K562 (cell line): Measurements from ENCODE around the gene GPR21. TPM values are rescaled to one million over a fixed set of nuclear protein-coding genes. Genes with fewer than 3 reads are reported as not detected.

Experiments used
- ATAC-seq: fragments of 200-7000 bp; cut with Tn5 transposase; 3 replicates; pipeline ENCODE4 v1.9.1; 2020; ENCODE audit warnings: moderate library complexity
- BruUV-seq: library from RNA; stranded (reverse); fragments of 400-500 nt; replicated peaks from 2 replicates; lab custom pipeline; 2021; lab: Mats Ljungman, UMichigan
- CTCF ChIA-PET: fragments of 300-600 bp; formaldehyde crosslinking; extraction: SDS; loops from one replicate; lab custom pipeline; 2021; ENCODE audit warnings: low intra/inter-chr PET ratio; lab: Yijun Ruan, JAX
- POLR2A ChIA-PET: fragments of 300-600, 350-650 bp; sonication (Branson Sonifier 250); formaldehyde crosslinking; extraction: SDS; loops from one replicate; lab custom pipeline; 2021; ENCODE audit warnings: antibody characterized with exemption, inconsistent platforms; lab: Yijun Ruan, JAX
- DNase-seq, 4 experiments: peaks; one replicate each; pipeline versions ENCODE4 v3.0.0 to v3.0.0-alpha.2; 2011 to 2018; ENCODE audit warnings: low spot score in 3 of 4, mixed read lengths in 3 of 4; ENCODE audit errors: extremely low read depth in 1 of 4
- FAIRE-seq: peaks from 2 replicates; lab custom pipeline; 2011; peaks lifted over from hg19 to GRCh38; lab: Jason Lieb, UNC
- H2AFZ ChIP-seq: 2 replicates; pipeline ENCODE4 v1.6.0; 2011; ENCODE audit warnings: low read depth, low read length, control low read depth, inconsistent platforms
- H3K27ac ChIP-seq: fragments of 200-600 bp; 3 replicates; pipeline ENCODE4 v1.8.0; 2011; ENCODE audit warnings: low read depth, mild to moderate bottlenecking, control low read depth, inconsistent platforms, low read length, moderate library complexity, mixed read lengths; ENCODE audit errors: extremely low read depth
- H3K27me3 ChIP-seq, 2 experiments: fragments of 300-600 bp in 1 of 2; 2 replicates in 1 of 2; 3 replicates in 1 of 2; pipeline versions ENCODE4 v1.6.0 to v1.8.0; 2011; ENCODE audit warnings: inconsistent platforms in 2 of 2, low read length in 2 of 2, mild to moderate bottlenecking in 1 of 2, mixed read lengths in 1 of 2, moderate library complexity in 1 of 2; ENCODE audit not compliant: control insufficient read depth in 2 of 2, insufficient read depth in 2 of 2
- H3K36me3 ChIP-seq: fragments of 300-600 bp; 3 replicates; pipeline ENCODE4 v1.8.0; 2011; ENCODE audit warnings: mild to moderate bottlenecking, low read length, inconsistent platforms; ENCODE audit not compliant: control insufficient read depth, insufficient read depth
- H3K4me1 ChIP-seq, 2 experiments: fragments of 200-600 bp in 1 of 2; replicated peaks in 1 of 2; 2 replicates in 1 of 2; 3 replicates in 1 of 2; pipeline versions ENCODE4 v1.5.1 to v1.8.0; 2011; ENCODE audit warnings: inconsistent platforms in 2 of 2, low read length in 2 of 2, mild to moderate bottlenecking in 1 of 2, mixed read lengths in 1 of 2, moderate library complexity in 1 of 2; ENCODE audit not compliant: control insufficient read depth in 2 of 2, insufficient read depth in 2 of 2
- H3K4me2 ChIP-seq: 2 replicates; pipeline ENCODE4 v1.6.1; 2011; ENCODE audit warnings: low read length, control low read depth, inconsistent platforms, mixed read lengths; ENCODE audit not compliant: insufficient read depth
- H3K4me3 ChIP-seq: fragments of 200-600 bp; sonication (generic), shearing (Covaris generic); 2 replicates; pipeline ENCODE4 v1.5.1; 2016; ENCODE audit warnings: control low read depth, inconsistent platforms
- H3K79me2 ChIP-seq: fragments of 200-600 bp; 3 replicates; pipeline ENCODE4 v1.8.0; 2011; ENCODE audit warnings: low read length, inconsistent platforms; ENCODE audit not compliant: control insufficient read depth, insufficient read depth
- H3K9ac ChIP-seq, 2 experiments: 2 replicates each; pipeline versions ENCODE4 v1.6.0 to v1.6.1; 2011; ENCODE audit warnings: low read depth in 2 of 2, low read length in 2 of 2, control low read depth in 1 of 2, inconsistent platforms in 1 of 2, mild to moderate bottlenecking in 1 of 2, mixed read lengths in 1 of 2; ENCODE audit not compliant: insufficient read depth in 1 of 2
- H3K9me1 ChIP-seq: one replicate; pipeline ENCODE4 v1.6.0; 2011; ENCODE audit warnings: inconsistent platforms, mild to moderate bottlenecking, low read length, moderate library complexity; ENCODE audit not compliant: control insufficient read depth, insufficient read depth
- H3K9me3 ChIP-seq: replicated peaks from 2 replicates; pipeline ENCODE4 v1.5.1; 2011; ENCODE audit warnings: low read depth, low read length, inconsistent platforms; ENCODE audit not compliant: control insufficient read depth, insufficient read depth
- H4K20me1 ChIP-seq: replicated peaks from 2 replicates; pipeline ENCODE4 v1.6.1; 2011; ENCODE audit warnings: low read length, inconsistent platforms, mixed read lengths; ENCODE audit not compliant: control insufficient read depth, insufficient read depth
- BRD9 ChIP-seq: fragments of 450-650 bp; IDR thresholded peaks from 2 replicates; pipeline ENCODE4 v1.6.1; 2018; ENCODE audit warnings: low read depth; ENCODE audit not compliant: partially characterized antibody
- CGGBP1 ChIP-seq: fragments of 250-450 bp; sonication (Bioruptor Pico); IDR thresholded peaks from 2 replicates; pipeline ENCODE4 v1.9.0; 2021; ENCODE audit warnings: mild to moderate bottlenecking
- CREBBP ChIP-seq: IDR thresholded peaks from one replicate; pipeline ENCODE4 v1.6.1; 2012; ENCODE audit warnings: low read depth, mild to moderate bottlenecking, control low read depth, inconsistent platforms, low read length
- KAT8 ChIP-seq: fragments of 450-650 bp; IDR thresholded peaks from 2 replicates; pipeline ENCODE4 v1.6.1; 2016; ENCODE audit warnings: low read depth, mild to moderate bottlenecking
- MEIS2 ChIP-seq: fragments of 450-650 bp; IDR thresholded peaks from 2 replicates; pipeline ENCODE4 v1.6.1; 2014; ENCODE audit warnings: mild to moderate bottlenecking; ENCODE audit not compliant: partially characterized antibody
- NR2C1 ChIP-seq, 2 experiments: fragments of 450-650 bp; IDR thresholded peaks; 2 replicates each; pipeline ENCODE4 v1.6.1; 2017; ENCODE audit warnings: mild to moderate bottlenecking in 2 of 2, antibody characterized with exemption in 1 of 2, inconsistent platforms in 1 of 2, missing compliant biosample characterization in 1 of 2, missing genetic modification characterization in 1 of 2
- POLR2B ChIP-seq: fragments of 450-650 bp; IDR thresholded peaks from 2 replicates; pipeline ENCODE4 v1.6.1; 2018; ENCODE audit warnings: low read depth; ENCODE audit not compliant: partially characterized antibody
- PTRF ChIP-seq: fragments of 450-650 bp; IDR thresholded peaks from 2 replicates; pipeline ENCODE4 v1.6.1; 2016; ENCODE audit warnings: mild to moderate bottlenecking, missing genetic modification characterization, missing compliant biosample characterization
- RAD21 ChIP-seq, 2 experiments: fragments of 250-450 bp in 1 of 2; fragments of 450-650 bp in 1 of 2; sonication (Bioruptor Pico) in 1 of 2; formaldehyde crosslinking in 1 of 2; IDR thresholded peaks in 1 of 2; conservative IDR thresholded peaks in 1 of 2; 2 replicates each; pipeline versions ENCODE4 v1.4.0 to v1.8.0; 2020 to 2022; ENCODE audit warnings: mild to moderate bottlenecking in 2 of 2, moderate library complexity in 1 of 2
- TAL1 ChIP-seq: fragments of 450-650 bp; IDR thresholded peaks from 2 replicates; pipeline ENCODE4 v1.6.1; 2016; ENCODE audit warnings: mild to moderate bottlenecking
- TBP ChIP-seq: optimal IDR thresholded peaks from 2 replicates; pipeline ENCODE3; 2011; ENCODE audit warnings: low read depth, low read length, improper control_type of control experiment
- VEZF1 ChIP-seq: fragments of 200-800 bp; sonication (Bioruptor generic); IDR thresholded peaks from 2 replicates; pipeline ENCODE4 v1.6.1; 2017; ENCODE audit warnings: missing genetic modification characterization, missing compliant biosample characterization
- XRCC3 ChIP-seq: fragments of 450-650 bp; IDR thresholded peaks from 2 replicates; pipeline ENCODE4 v1.6.1; 2017; ENCODE audit warnings: mild to moderate bottlenecking, moderate library complexity
- ZNF121 ChIP-seq: sonication (generic); formaldehyde crosslinking; conservative IDR thresholded peaks from 2 replicates; pipeline ENCODE4 v1.8.0; 2022; ENCODE audit warnings: missing genetic modification reagents
- ZNF140 ChIP-seq: fragments of 250-450 bp; sonication (Bioruptor Pico); IDR thresholded peaks from 2 replicates; pipeline ENCODE4 v1.8.0; 2021; ENCODE audit warnings: moderate library complexity, mild to moderate bottlenecking, inconsistent platforms
- WGBS: fragments of 100-300 bp; shearing (Covaris generic); methylation state at CpG from one replicate; pipeline ENCODE4 v1.1.6; 2016; ENCODE audit warnings: low coverage, mixed read lengths; ENCODE audit not compliant: insufficient coverage; ENCODE audit errors: missing lambda C conversion rate; 5-methylcytosine and 5-hydroxymethylcytosine counted together
- in situ Hi-C: fragments of 300-500 bp; cut with MboI; formaldehyde crosslinking; loops from 4 replicates; pipeline ENCODE4 v1.15.0; 2018; ENCODE audit warnings: inconsistent platforms, mixed read lengths
- intact Hi-C: fragments of 100-400 bp; cut with micrococcal nuclease; formaldehyde crosslinking; loops from 2 replicates; pipeline ENCODE4 v1.14.2; 2022
- polyA plus RNA-seq, 8 experiments: library from polyadenylated mRNA; depleted of rRNA in 4 of 8; stranded (reverse) in 5 of 8; unstranded in 3 of 8; fragments of >200 nt; fragmentation: Nextera tagmentation in 2 of 8; fragmentation: Illumina TruSeq in 1 of 8; extraction: Ambion mirVana in 2 of 8; extraction: Trizol in 1 of 8; gene quantifications; 2 replicates each; pipeline versions ENCODE4 v1.2.1 to v1.2.3, GENCODE V29; 2011 to 2014; ENCODE audit warnings: inconsistent platforms in 1 of 8, missing spikeins in 1 of 8
- total RNA-seq, 7 experiments: library from RNA; depleted of rRNA in 6 of 7; stranded (reverse); fragments of >200 nt in 6 of 7; fragmentation: Illumina TruSeq in 2 of 7; extraction: Trizol in 2 of 7; gene quantifications; 2 replicates each; pipeline versions ENCODE4 v1.2.1 to v1.2.3, GENCODE V29; 2011 to 2021; ENCODE audit warnings: low replicate concordance in 1 of 7
- TF ChIP-seq, protein P1 (sequence below): fragments of 450-650 bp; IDR thresholded peaks from 2 replicates; pipeline ENCODE4 v1.6.1; 2016; ENCODE audit warnings: antibody characterized with exemption

The GPR21 gene
- total and polyA plus RNA-seq, 9 of the 15 experiments (the other 6 are each of a cell fraction or from before 2014, with no cell fraction given), result 0.16 to 0.83 (median 0.36) TPM; not detected in 6

- no peak for TF ChIP-seq VEZF1 (CRISPR knock-in tag)
- TF ChIP-seq, all 486 proteins: peak for 0
These were observed 5.3 kb upstream of the GPR21 start (continued) for GRCh38 chr9:123028136-123028535.

DNA sequence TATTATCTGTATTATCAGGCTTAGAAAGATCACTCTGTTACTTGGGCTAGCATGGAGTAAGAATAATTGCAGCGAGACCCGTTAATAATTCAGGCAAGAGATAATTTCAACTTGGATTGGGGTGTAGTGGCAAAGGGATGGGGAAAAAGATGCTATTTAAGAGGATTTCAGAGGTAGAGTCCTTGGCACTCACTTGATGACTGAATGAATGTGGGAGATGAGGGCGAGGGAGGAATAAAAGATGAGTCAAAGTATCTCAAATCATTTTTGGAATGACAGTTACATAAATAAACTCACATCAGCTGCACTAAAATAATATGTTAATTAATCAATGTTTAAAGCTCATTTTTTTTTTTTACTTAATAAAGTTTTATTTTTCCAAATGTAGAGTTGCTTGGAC, 4.5 kb upstream of the GPR21 start:
- no peaks in the 10 kb centered on the region for H3K27me3 ChIP-seq
- BruUV-seq, result no TSS peak
- no peak for ATAC-seq
- no peaks in the 10 kb centered on the region for H3K79me2 ChIP-seq
- H2AFZ ChIP-seq, result no peak overlapping the region
- no peaks in the 10 kb centered on the region for H3K4me1 ChIP-seq
- FAIRE-seq, result no peak
- no peaks in the 10 kb centered on the region for H3K9me1 ChIP-seq
- H3K27ac ChIP-seq, result no peak overlapping the region
- H3K4me2 ChIP-seq, result no peak overlapping the region
- H3K9me3 ChIP-seq, result no peaks in the 10 kb centered on the region
- no peak overlapping the region for H3K4me3 ChIP-seq
- no peak overlapping the region for H3K9ac ChIP-seq
- CTCF ChIA-PET, result no interaction called here
- no peak for DNase-seq
- intact Hi-C loops (no loop called here), in situ Hi-C loops (no loop called here)
- peaks cover 5% of the 10 kb centered on the region; the same call in 1 of the 3 replicates for H3K36me3 ChIP-seq
- 90% methylated on average over 3 of the region's 3 CpGs for WGBS
- TF ChIP-seq BRD9 (no peak), TBP (no peak), TAL1 (no peak), RAD21 (CRISPR knock-in tag; conservative IDR thresholded peaks at IDR 0.05 in 1 of 2, IDR thresholded peaks at IDR 0.05 in 1 of 2) (no peak), PTRF (tag) (no peak), CREBBP (no peak), POLR2B (no peak), MEIS2 (no peak), XRCC3 (no peak), ZNF121 (CRISPR knock-in tag) (no peak), ZNF140 (no peak), NR2C1 (IDR thresholded peaks at IDR 0.05) (no peak), NR2C1 (tag; IDR thresholded peaks at IDR 0.05) (no peak), KAT8 (no peak), CGGBP1 (CRISPR knock-in tag) (no peak)
- TF ChIP-seq, protein P1, sequence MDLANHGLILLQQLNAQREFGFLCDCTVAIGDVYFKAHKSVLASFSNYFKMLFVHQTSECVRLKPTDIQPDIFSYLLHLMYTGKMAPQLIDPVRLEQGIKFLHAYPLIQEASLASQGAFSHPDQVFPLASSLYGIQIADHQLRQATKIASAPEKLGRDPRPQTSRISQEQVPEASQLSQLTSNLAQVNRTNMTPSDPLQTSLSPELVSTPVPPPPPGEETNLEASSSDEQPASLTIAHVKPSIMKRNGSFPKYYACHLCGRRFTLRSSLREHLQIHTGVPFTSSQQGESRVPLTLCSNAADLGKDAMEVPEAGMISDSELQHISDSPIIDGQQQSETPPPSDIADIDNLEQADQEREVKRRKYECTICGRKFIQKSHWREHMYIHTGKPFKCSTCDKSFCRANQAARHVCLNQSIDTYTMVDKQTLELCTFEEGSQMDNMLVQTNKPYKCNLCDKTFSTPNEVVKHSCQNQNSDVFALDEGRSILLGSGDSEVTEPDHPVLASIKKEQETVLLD, result no peak
- TF ChIP-seq, all 486 proteins: peak for 0
- H4K20me1 ChIP-seq, result no peaks in the 10 kb centered on the region
- POLR2A ChIA-PET, result interaction anchor here (0.6 to 1.7 kb wide), 2 partner anchors 18 to 1938 kb away, joined by 3 to 5 read pairs; no protein-coding TSS in a partner anchor
